GM18907 (cell line): ENCODE measurements around the gene ST3GAL3.

ENCODE experiments used
- ATAC-seq: cut with Tn5 transposase; IDR thresholded peaks from one replicate; pipeline ENCODE4 v1.9.1; 2021; ENCODE audit warnings: mild to moderate bottlenecking, moderate library complexity; ENCODE audit not compliant: unreplicated experiment

Gene ST3GAL3

GRCh38 chr1:43707190-43708001, at the start of gene ST3GAL3:
TSS of gene ST3GAL3 (plus strand) at chr1:43707536. CDS start at chr1:43736263, 28,727 bp downstream.
- peak; percentile 89 for ATAC-seq

- no peak for ATAC-seq
These were observed 47.8 kb upstream of the ST3GAL3 start for GRCh38 chr1:43659212-43660166.

GRCh38 chr1:43660355-43660754, 47.0 kb upstream of the ST3GAL3 start:
- no peak for ATAC-seq

- no peak for ATAC-seq
These were observed 43.0 kb upstream of the ST3GAL3 start for GRCh38 chr1:43664369-43664768.

GRCh38 chr1:43666608-43667007, 40.7 kb upstream of the ST3GAL3 start:
- no peak for ATAC-seq

GRCh38 chr1:43668956-43669355, 38.4 kb upstream of the ST3GAL3 start:
- ATAC-seq = no peak

GRCh38 chr1:43669878-43670277, 37.5 kb upstream of the ST3GAL3 start:
- no peak for ATAC-seq

- no peak for ATAC-seq
These were observed 36.1 kb upstream of the ST3GAL3 start for GRCh38 chr1:43671193-43671592.

GRCh38 chr1:43671626-43672330, 35.6 kb upstream of the ST3GAL3 start:
- no peak for ATAC-seq

- ATAC-seq = no peak
These were observed 34.1 kb upstream of the ST3GAL3 start for GRCh38 chr1:43673261-43673660.

- ATAC-seq = no peak
These were observed 28.4 kb upstream of the ST3GAL3 start for GRCh38 chr1:43678940-43679339.

- no peak for ATAC-seq
These were observed 23.8 kb upstream of the ST3GAL3 start for GRCh38 chr1:43683560-43683959.

GRCh38 chr1:43686801-43687200, 20.5 kb upstream of the ST3GAL3 start:
- ATAC-seq = no peak

GRCh38 chr1:43687301-43688108, 19.8 kb upstream of the ST3GAL3 start:
- no peak for ATAC-seq

GRCh38 chr1:43688109-43688387, 19.3 kb upstream of the ST3GAL3 start:
- ATAC-seq = no peak

- no peak for ATAC-seq
These were observed 18.7 kb upstream of the ST3GAL3 start for GRCh38 chr1:43688594-43689000.

GRCh38 chr1:43689289-43689688, 18.0 kb upstream of the ST3GAL3 start:
- ATAC-seq = no peak

- no peak for ATAC-seq
These were observed 15.2 kb upstream of the ST3GAL3 start for GRCh38 chr1:43691871-43692815.

- ATAC-seq = no peak
These were observed 14.0 kb upstream of the ST3GAL3 start for GRCh38 chr1:43693371-43693770.
